ENCODE data around the gene TNFRSF8.
"Not testable (repeated sequence)": the region's sequence is repeated elsewhere in the genome, so short reads cannot be mapped to it uniquely, and the experiment has no call there.

The TNFRSF8 gene

GRCh38 chr1:12038356-12039163 is 24.5 kb upstream of the TNFRSF8 start:
- no peak overlapping the region for H3K4me3 ChIP-seq (ENCODE audit: low read depth, low read length)
- TF ChIP-seq, protein P1, sequence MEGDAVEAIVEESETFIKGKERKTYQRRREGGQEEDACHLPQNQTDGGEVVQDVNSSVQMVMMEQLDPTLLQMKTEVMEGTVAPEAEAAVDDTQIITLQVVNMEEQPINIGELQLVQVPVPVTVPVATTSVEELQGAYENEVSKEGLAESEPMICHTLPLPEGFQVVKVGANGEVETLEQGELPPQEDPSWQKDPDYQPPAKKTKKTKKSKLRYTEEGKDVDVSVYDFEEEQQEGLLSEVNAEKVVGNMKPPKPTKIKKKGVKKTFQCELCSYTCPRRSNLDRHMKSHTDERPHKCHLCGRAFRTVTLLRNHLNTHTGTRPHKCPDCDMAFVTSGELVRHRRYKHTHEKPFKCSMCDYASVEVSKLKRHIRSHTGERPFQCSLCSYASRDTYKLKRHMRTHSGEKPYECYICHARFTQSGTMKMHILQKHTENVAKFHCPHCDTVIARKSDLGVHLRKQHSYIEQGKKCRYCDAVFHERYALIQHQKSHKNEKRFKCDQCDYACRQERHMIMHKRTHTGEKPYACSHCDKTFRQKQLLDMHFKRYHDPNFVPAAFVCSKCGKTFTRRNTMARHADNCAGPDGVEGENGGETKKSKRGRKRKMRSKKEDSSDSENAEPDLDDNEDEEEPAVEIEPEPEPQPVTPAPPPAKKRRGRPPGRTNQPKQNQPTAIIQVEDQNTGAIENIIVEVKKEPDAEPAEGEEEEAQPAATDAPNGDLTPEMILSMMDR (IDR thresholded peaks at IDR 0.05; ENCODE audit: low read depth, low read length, missing control alignments), result no peak
- no peak for DNase-seq (ENCODE audit: low read depth)

- DNase-seq (ENCODE audit: low read depth), result no peak
- TF ChIP-seq, protein P1 (IDR thresholded peaks at IDR 0.05; ENCODE audit: low read depth, low read length, missing control alignments), result no peak
- no peak overlapping the region for H3K4me3 ChIP-seq (ENCODE audit: low read depth, low read length)
These were observed 24.0 kb upstream of the TNFRSF8 start for GRCh38 chr1:12039164-12039525.

DNA sequence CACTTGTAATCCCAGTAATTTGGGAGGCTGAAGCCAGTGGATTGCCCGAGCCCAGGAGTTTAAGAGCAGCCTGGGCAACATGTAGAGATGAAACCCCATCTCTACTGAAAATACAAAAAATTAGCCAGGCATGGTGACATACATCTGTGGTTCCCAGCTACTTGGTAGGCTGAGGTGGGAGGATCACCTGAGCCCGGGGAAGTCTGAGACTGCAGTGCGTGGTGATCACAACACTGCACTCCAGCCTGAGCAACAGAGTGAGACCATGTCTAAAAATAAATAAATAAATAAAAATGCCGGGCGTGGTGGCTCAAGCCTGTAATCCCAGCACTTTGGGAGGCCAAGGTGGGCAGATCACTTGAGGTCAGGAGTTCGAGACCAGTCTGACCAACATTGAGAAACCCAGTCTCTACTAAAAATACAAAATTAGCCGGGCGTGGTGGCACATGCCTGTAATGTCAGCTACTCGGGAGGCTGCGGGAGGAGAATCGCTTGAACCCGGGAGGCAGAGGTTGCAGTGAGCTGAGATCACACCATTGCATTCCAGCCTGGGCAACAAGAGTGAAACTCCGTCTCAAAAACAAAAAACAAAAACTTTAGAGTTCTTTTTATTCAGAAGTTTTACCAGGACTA is 23.2 kb upstream of the TNFRSF8 start:
- not testable (repeated sequence) for DNase-seq (ENCODE audit: low read depth); H3K4me3 ChIP-seq (ENCODE audit: low read depth, low read length)

DNA sequence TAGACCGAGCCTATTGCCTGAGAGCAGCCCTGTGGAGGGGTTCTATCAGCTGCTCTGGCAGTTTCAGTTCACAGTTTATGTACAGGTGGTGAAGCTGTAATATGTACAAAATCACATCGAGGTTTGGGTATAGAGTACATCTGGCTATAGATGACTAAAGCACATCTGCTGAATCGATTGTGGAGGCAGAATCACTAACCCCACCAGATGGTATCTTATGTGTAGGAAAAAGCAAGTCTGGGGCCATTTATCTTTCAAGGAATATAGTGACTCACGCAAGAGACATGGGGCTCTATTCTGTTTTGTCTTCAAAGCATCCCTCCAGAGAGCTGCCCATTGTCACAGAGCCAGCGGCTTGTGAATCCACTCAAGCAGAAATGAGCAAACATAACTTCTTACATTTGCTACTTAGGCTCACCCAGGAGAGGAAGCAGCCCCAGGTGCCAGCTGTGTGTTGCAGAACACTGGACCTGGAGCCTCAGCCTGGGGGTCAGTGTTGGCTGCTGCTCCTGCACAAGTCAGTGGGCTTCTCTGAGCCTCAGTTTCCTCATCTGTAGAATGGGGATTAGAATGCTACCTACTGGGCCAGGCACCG is 22.5 kb upstream of the TNFRSF8 start:
- peak; percentile 74 for DNase-seq (ENCODE audit: low read depth)
- TF ChIP-seq, protein P1 (IDR thresholded peaks at IDR 0.05; ENCODE audit: low read depth, low read length, missing control alignments), result no peak
- no peak overlapping the region for H3K4me3 ChIP-seq (ENCODE audit: low read depth, low read length)

GRCh38 chr1:12044187-12044877 is 18.8 kb upstream of the TNFRSF8 start:
- H3K4me3 ChIP-seq (ENCODE audit: low read depth, low read length); DNase-seq (ENCODE audit: low read depth): not testable (repeated sequence)

- TF ChIP-seq, protein P1 (IDR thresholded peaks at IDR 0.05; ENCODE audit: low read depth, low read length, missing control alignments), result no peak
- DNase-seq (ENCODE audit: low read depth), result no peak
- no peak overlapping the region; the same call in 1 of the 2 replicates for H3K4me3 ChIP-seq (ENCODE audit: low read depth, low read length)
These were observed 16.4 kb upstream of the TNFRSF8 start for GRCh38 chr1:12046749-12047119.

- DNase-seq (ENCODE audit: low read depth), result peak; percentile 91
- TF ChIP-seq, protein P1 (IDR thresholded peaks at IDR 0.05; ENCODE audit: low read depth, low read length, missing control alignments), result no peak
- peak overlapping the region; percentile 24 for H3K4me3 ChIP-seq (ENCODE audit: low read depth, low read length)
These were observed 15.8 kb upstream of the TNFRSF8 start for GRCh38 chr1:12047120-12047876.

Data from GM12864 (cell line).